ENCODE measurements around the gene TMEM11.
"Not testable (repeated sequence)": the region's sequence is repeated elsewhere in the genome, so short reads cannot be mapped to it uniquely, and the experiment has no call there.

Gene TMEM11

DNA sequence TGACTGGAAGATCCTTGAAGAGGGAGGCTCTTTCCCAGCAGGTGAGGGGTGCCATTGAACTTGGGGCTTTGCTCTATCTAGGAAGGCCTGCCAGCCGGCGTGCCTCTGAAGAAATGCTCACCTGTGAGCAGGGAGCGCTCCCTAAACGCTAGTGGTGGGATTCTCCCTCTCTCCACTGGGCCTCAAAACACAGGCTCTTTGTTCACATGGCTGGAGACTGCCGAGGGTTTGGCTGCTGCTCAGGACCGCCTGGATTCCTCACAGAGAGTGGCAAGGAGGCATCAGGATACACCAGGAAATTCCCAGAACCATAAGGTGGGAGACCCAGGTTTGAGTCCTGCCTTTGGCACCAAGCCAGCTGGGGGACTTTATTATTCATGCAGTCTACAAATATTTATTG, 17.6 kb upstream of the TMEM11 start:
- no peak overlapping the region for H3K4me2 ChIP-seq (ENCODE audit: low read depth, low read length)
- no peak overlapping the region for H3K4me3 ChIP-seq (ENCODE audit: low read length)
- H3K9me2 ChIP-seq (replicated peaks; ENCODE audit: insufficient read depth, low read length), result no peaks in the 10 kb centered on the region
- H3K4me1 ChIP-seq (ENCODE audit: low read length), result no peaks in the 10 kb centered on the region
- no peaks in the 10 kb centered on the region for H3K79me2 ChIP-seq (ENCODE audit: low read length)
- H3K36me3 ChIP-seq (replicated peaks; ENCODE audit: insufficient read depth, low read length), result no peaks in the 10 kb centered on the region
- H2AFZ ChIP-seq (ENCODE audit: low read length), result no peak overlapping the region
- H4K20me1 ChIP-seq (ENCODE audit: insufficient read depth, low read length), result no peaks in the 10 kb centered on the region
- TF ChIP-seq, protein P1, sequence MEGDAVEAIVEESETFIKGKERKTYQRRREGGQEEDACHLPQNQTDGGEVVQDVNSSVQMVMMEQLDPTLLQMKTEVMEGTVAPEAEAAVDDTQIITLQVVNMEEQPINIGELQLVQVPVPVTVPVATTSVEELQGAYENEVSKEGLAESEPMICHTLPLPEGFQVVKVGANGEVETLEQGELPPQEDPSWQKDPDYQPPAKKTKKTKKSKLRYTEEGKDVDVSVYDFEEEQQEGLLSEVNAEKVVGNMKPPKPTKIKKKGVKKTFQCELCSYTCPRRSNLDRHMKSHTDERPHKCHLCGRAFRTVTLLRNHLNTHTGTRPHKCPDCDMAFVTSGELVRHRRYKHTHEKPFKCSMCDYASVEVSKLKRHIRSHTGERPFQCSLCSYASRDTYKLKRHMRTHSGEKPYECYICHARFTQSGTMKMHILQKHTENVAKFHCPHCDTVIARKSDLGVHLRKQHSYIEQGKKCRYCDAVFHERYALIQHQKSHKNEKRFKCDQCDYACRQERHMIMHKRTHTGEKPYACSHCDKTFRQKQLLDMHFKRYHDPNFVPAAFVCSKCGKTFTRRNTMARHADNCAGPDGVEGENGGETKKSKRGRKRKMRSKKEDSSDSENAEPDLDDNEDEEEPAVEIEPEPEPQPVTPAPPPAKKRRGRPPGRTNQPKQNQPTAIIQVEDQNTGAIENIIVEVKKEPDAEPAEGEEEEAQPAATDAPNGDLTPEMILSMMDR (IDR thresholded peaks at IDR 0.05; ENCODE audit: low read length), result no peak
- TF ChIP-seq EZH2phosphoT487 (IDR thresholded peaks at IDR 0.05; ENCODE audit: low read length) (no peak), EZH2 (optimal IDR thresholded peaks at IDR 0.05; ENCODE audit: low read depth, low read length) (no peak)
- no peaks in the 10 kb centered on the region for H3F3A ChIP-seq (ENCODE audit: insufficient read depth, low read length)
- H3K9me3 ChIP-seq (replicated peaks; ENCODE audit: insufficient read depth, low read length), result no peaks in the 10 kb centered on the region
- DNase-seq, result no peak
- no peaks in the 10 kb centered on the region for H3K27me3 ChIP-seq (replicated peaks; ENCODE audit: insufficient read depth, low read length)
- H3K27ac ChIP-seq (ENCODE audit: low read length), result no peak overlapping the region
- H3K9ac ChIP-seq (ENCODE audit: low read length), result no peak overlapping the region

DNA sequence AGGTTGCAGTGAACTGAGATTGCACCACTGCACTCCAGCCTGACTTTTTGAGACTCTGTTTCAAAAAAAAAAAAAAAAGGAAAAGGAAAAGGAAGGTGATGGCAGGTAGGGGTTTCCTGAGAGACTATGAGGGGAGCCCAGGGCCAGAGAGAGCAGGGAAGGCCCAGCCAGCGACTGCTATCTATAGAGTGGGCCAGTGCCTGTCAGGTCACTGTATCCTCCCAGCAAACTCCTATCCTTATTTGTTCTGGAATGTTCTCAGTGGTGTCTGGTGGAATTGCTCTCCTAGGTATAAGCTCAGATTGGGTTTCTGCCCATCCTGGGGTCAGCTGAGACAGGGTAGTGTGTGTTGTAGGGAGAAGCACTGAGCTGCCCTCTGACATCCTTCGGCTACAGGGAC, 14.9 kb upstream of the TMEM11 start:
- H3K36me3 ChIP-seq (replicated peaks; ENCODE audit: insufficient read depth, low read length), result no peaks in the 10 kb centered on the region
- H3F3A ChIP-seq (ENCODE audit: insufficient read depth, low read length), result no peaks in the 10 kb centered on the region
- H3K79me2 ChIP-seq (ENCODE audit: low read length), result no peaks in the 10 kb centered on the region
- H3K9me3 ChIP-seq (replicated peaks; ENCODE audit: insufficient read depth, low read length), result no peaks in the 10 kb centered on the region
- H3K9me2 ChIP-seq (replicated peaks; ENCODE audit: insufficient read depth, low read length), result no peaks in the 10 kb centered on the region
- H2AFZ ChIP-seq (ENCODE audit: low read length), result no peak overlapping the region
- H3K27ac ChIP-seq (ENCODE audit: low read length), result no peak overlapping the region
- DNase-seq, result no peak
- no peaks in the 10 kb centered on the region for H3K27me3 ChIP-seq (replicated peaks; ENCODE audit: insufficient read depth, low read length)
- no peaks in the 10 kb centered on the region for H3K4me1 ChIP-seq (ENCODE audit: low read length)
- no peak for TF ChIP-seq EZH2phosphoT487 (IDR thresholded peaks at IDR 0.05; ENCODE audit: low read length)
- no peak overlapping the region for H3K9ac ChIP-seq (ENCODE audit: low read length)
- H3K4me2 ChIP-seq (ENCODE audit: low read depth, low read length), result no peak overlapping the region
- no peaks in the 10 kb centered on the region for H4K20me1 ChIP-seq (ENCODE audit: insufficient read depth, low read length)
- no peak overlapping the region for H3K4me3 ChIP-seq (ENCODE audit: low read length)

DNA sequence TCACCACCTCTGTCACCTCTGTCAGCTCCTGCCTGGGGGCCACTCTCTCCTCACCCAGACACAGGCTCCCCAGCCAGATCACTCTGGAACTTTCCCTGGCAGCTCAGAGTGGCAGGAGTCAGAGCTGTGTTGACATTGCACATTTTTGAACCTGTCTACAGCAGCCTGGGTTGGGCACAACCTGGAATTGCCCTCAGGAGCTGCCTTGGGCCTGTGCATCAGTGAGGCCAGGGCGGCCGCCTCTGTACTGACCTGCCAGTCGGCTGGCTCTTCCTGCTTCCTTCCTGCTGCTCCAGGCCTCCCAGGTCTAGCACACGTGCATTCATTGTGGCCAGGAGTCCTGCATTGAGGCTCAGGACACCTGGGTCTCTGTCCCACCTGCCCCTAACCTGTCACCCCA, 14.2 kb upstream of the TMEM11 start:
- Histone ChIP-seq H3K4me2 (ENCODE audit: low read depth, low read length) (no peak overlapping the region), H3K9ac (ENCODE audit: low read length) (no peak overlapping the region), H4K20me1 (ENCODE audit: insufficient read depth, low read length) (no peaks in the 10 kb centered on the region), H3K9me3 (replicated peaks; ENCODE audit: insufficient read depth, low read length) (no peaks in the 10 kb centered on the region), H3K9me2 (replicated peaks; ENCODE audit: insufficient read depth, low read length) (no peaks in the 10 kb centered on the region), H3K36me3 (replicated peaks; ENCODE audit: insufficient read depth, low read length) (no peaks in the 10 kb centered on the region), H2AFZ (ENCODE audit: low read length) (no peak overlapping the region), H3K4me3 (ENCODE audit: low read length) (no peak overlapping the region), H3K27me3 (replicated peaks; ENCODE audit: insufficient read depth, low read length) (no peaks in the 10 kb centered on the region), H3F3A (ENCODE audit: insufficient read depth, low read length) (no peaks in the 10 kb centered on the region), H3K27ac (ENCODE audit: low read length) (no peak overlapping the region), H3K79me2 (ENCODE audit: low read length) (no peaks in the 10 kb centered on the region), H3K4me1 (ENCODE audit: low read length) (no peaks in the 10 kb centered on the region)
- TF ChIP-seq EZH2phosphoT487 (IDR thresholded peaks at IDR 0.05; ENCODE audit: low read length), result no peak
- no peak for DNase-seq

DNA sequence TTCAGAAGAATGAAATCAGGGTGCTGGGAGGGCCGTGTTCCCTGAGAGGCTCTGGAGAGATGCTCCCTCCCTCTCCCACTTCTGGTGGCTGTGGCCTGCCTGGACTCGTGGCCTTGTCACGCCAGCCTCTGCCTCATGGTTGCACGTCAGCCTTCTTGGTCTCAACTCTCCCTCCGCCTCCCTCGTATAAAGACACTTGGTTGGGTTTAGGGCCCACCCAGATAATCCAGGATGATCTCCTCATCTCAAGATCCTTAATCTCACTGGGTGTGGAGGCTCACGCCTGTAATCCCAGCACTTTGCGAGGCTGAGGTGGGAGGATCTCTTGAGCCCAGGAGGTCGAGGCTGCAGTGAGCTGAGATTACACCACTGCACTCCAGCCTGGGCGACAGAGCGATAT, 13.3 kb upstream of the TMEM11 start:
- H3K36me3 ChIP-seq (replicated peaks; ENCODE audit: insufficient read depth, low read length); H3K9me2 ChIP-seq (replicated peaks; ENCODE audit: insufficient read depth, low read length); H3K4me3 ChIP-seq (ENCODE audit: low read length); H3K9ac ChIP-seq (ENCODE audit: low read length); DNase-seq; H3F3A ChIP-seq (ENCODE audit: insufficient read depth, low read length); H4K20me1 ChIP-seq (ENCODE audit: insufficient read depth, low read length); H3K9me3 ChIP-seq (replicated peaks; ENCODE audit: insufficient read depth, low read length); H3K27me3 ChIP-seq (replicated peaks; ENCODE audit: insufficient read depth, low read length); H3K27ac ChIP-seq (ENCODE audit: low read length); H3K4me1 ChIP-seq (ENCODE audit: low read length); H2AFZ ChIP-seq (ENCODE audit: low read length); H3K4me2 ChIP-seq (ENCODE audit: low read depth, low read length); H3K79me2 ChIP-seq (ENCODE audit: low read length): not testable (repeated sequence)

DNA sequence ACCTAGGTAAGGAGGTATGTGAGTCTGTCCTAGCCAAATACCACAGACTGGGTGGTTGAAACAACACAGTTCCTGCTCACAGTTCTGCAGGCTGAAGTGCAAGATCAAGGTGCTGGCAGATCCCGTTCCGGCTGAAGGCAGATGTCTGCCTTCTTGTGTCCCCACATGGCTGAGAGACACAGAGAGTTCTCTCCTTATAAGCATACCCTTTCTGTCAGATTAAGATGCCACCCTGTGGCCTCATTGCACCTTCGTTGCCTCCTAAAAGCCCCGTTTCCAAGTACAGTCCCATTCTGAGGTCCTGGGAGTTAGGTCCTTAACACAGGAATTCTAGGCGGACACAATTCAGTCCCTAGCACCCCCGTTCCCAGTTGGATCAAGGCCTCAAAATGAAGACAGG, 9.1 kb upstream of the TMEM11 start:
- Histone ChIP-seq H3K79me2 (ENCODE audit: low read length) (peaks cover 6% of the 10 kb centered on the region; the same call in 1 of the 2 replicates), H3K4me3 (ENCODE audit: low read length) (no peak overlapping the region), H4K20me1 (ENCODE audit: insufficient read depth, low read length) (no peaks in the 10 kb centered on the region), H3K27me3 (replicated peaks; ENCODE audit: insufficient read depth, low read length) (no peaks in the 10 kb centered on the region), H3K27ac (ENCODE audit: low read length) (no peak overlapping the region), H3F3A (ENCODE audit: insufficient read depth, low read length) (no peaks in the 10 kb centered on the region), H2AFZ (ENCODE audit: low read length) (no peak overlapping the region), H3K9me3 (replicated peaks; ENCODE audit: insufficient read depth, low read length) (no peaks in the 10 kb centered on the region), H3K4me1 (ENCODE audit: low read length) (no peaks in the 10 kb centered on the region), H3K4me2 (ENCODE audit: low read depth, low read length) (no peak overlapping the region), H3K9ac (ENCODE audit: low read length) (no peak overlapping the region), H3K36me3 (replicated peaks; ENCODE audit: insufficient read depth, low read length) (no peaks in the 10 kb centered on the region), H3K9me2 (replicated peaks; ENCODE audit: insufficient read depth, low read length) (no peaks in the 10 kb centered on the region)
- DNase-seq, result no peak
- TF ChIP-seq EZH2phosphoT487 (IDR thresholded peaks at IDR 0.05; ENCODE audit: low read length) (no peak), EZH2 (optimal IDR thresholded peaks at IDR 0.05; ENCODE audit: low read depth, low read length) (no peak)
- TF ChIP-seq, protein P1 (IDR thresholded peaks at IDR 0.05; ENCODE audit: low read length), result no peak

Data from MM.1S (cell line).